T-helper 1 cell treated with Interleukin-12 subunit alpha and Interleukin-12 subunit beta and Interleukin-4 antibody, amounts not matched to agents 30 ng/mL and 1 ng/mL, for 36 hours (primary cell): ENCODE results near the gene GCLM. TPM values are rescaled to one million over a fixed set of nuclear protein-coding genes. Genes with fewer than 3 reads are reported as not detected.

Source experiments
- intact Hi-C: fragments of 100-400 bp; cut with micrococcal nuclease; formaldehyde crosslinking; loops from one replicate; pipeline ENCODE4 v1.15.1; 2024
- total RNA-seq: library from RNA; stranded (reverse); gene quantifications from 2 replicates; pipeline ENCODE4 v1.2.3, GENCODE V29; 2022

GCLM gene
- total RNA-seq, 1 donor from 2014 or later = 32.0 TPM

GRCh38 chr1:93847811-93848288, 61.4 kb downstream of the GCLM start:
- intact Hi-C loops = loop anchor here (1.0 to 10.0 kb wide), 15 partner anchors 26 to 1386 kb away; partner anchors contain the start of genes ABCD3, ALG14, CCDC18 and DIPK1A

- intact Hi-C loops = loop anchor here (1.0 to 10.0 kb wide), 17 partner anchors 27 to 1387 kb away; partner anchors contain the start of genes ABCD3, ALG14, CCDC18 and DIPK1A
These were observed 62.0 kb downstream of the GCLM start for GRCh38 chr1:93846992-93847810.

GRCh38 chr1:93846206-93846991, 62.8 kb downstream of the GCLM start:
- intact Hi-C loops = loop anchor here (1.0 to 10.0 kb wide), 9 partner anchors 171 to 1362 kb away; partner anchors contain the start of genes ALG14, DIPK1A, DR1 and GFI1

GRCh38 chr1:93845538-93846205, 63.6 kb downstream of the GCLM start:
- intact Hi-C loops = loop anchor here (1.0 to 10.0 kb wide), 9 partner anchors 172 to 1361 kb away; partner anchors contain the start of genes ALG14, DIPK1A, DR1 and GFI1

GRCh38 chr1:93844262-93845045, 64.8 kb downstream of the GCLM start:
- intact Hi-C loops = loop anchor here (1.0 to 10.0 kb wide), 10 partner anchors 30 to 1360 kb away; partner anchors contain the start of genes DIPK1A, GFI1 and RPL5

GRCh38 chr1:93842750-93843500, 66.3 kb downstream of the GCLM start:
- intact Hi-C loops = loop anchor here (10.0 kb wide), 2 partner anchors 818 to 1358 kb away; partner anchors contain the start of gene GFI1

- intact Hi-C loops = loop anchor here (10.0 kb wide), 2 partner anchors 817 to 1357 kb away; partner anchors contain the start of gene GFI1
These were observed 67.5 kb downstream of the GCLM start for GRCh38 chr1:93841771-93842170.

GRCh38 chr1:93840956-93841482, 68.2 kb downstream of the GCLM start:
- intact Hi-C loops = loop anchor here (10.0 kb wide), 2 partner anchors 816 to 1356 kb away; partner anchors contain the start of gene GFI1

- intact Hi-C loops = loop anchor here (10.0 kb wide), 2 partner anchors 815 to 1355 kb away; partner anchors contain the start of gene GFI1
These were observed 69.5 kb downstream of the GCLM start for GRCh38 chr1:93839753-93840152.

- intact Hi-C loops = no loop called here
These were observed 69.9 kb downstream of the GCLM start for GRCh38 chr1:93839307-93839706.

GRCh38 chr1:93837961-93838360, 71.3 kb downstream of the GCLM start:
- intact Hi-C loops = no loop called here

Other genes with a start within 250 kb of the GCLM start
- gene BCAR3, start 227.6 kb downstream of the GCLM start, total RNA-seq = 0.39 and 0.56 TPM in 2 replicates
- 66.3 and 69.7 TPM in 2 replicates for gene DNTTIP2, start 30.2 kb downstream of the GCLM start, total RNA-seq
- 0.07 and 0.25 TPM in 2 replicates for gene ABCA4, start 211.7 kb upstream of the GCLM start, total RNA-seq